SH-SY5Y (cell line): ENCODE measurements around the gene KRT4.

Experiments
- GATA2 ChIP-seq: IDR thresholded peaks from 2 replicates; pipeline ENCODE4 v1.6.1; 2011; ENCODE audit warnings: mild to moderate bottlenecking, low read depth, low read length
- GATA3 ChIP-seq: IDR thresholded peaks from 2 replicates; pipeline ENCODE4 v1.6.1; 2011; ENCODE audit warnings: low read depth, mild to moderate bottlenecking, low read length, moderate library complexity

Gene KRT4

DNA sequence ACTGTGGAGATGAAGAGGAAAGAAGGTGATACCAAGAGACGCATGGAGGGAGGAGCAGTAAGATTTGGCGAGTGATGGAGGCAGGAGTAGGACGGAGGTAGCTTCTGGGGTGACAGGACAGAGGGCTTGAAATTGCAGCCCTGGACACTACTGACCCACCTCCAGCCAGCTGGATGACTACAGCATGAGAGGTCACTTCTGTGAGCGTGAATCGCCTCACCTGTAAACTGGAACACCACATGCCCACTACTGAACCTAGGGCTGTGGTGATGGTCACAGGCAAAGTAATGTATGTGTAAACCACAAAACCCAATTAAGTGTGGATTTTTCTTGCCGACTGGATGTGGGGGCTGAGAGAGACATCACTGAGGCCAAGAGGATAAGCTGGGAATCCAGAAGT lies 6.6 kb upstream of the KRT4 start:
- TF ChIP-seq GATA3 (no peak), GATA2 (no peak)

DNA sequence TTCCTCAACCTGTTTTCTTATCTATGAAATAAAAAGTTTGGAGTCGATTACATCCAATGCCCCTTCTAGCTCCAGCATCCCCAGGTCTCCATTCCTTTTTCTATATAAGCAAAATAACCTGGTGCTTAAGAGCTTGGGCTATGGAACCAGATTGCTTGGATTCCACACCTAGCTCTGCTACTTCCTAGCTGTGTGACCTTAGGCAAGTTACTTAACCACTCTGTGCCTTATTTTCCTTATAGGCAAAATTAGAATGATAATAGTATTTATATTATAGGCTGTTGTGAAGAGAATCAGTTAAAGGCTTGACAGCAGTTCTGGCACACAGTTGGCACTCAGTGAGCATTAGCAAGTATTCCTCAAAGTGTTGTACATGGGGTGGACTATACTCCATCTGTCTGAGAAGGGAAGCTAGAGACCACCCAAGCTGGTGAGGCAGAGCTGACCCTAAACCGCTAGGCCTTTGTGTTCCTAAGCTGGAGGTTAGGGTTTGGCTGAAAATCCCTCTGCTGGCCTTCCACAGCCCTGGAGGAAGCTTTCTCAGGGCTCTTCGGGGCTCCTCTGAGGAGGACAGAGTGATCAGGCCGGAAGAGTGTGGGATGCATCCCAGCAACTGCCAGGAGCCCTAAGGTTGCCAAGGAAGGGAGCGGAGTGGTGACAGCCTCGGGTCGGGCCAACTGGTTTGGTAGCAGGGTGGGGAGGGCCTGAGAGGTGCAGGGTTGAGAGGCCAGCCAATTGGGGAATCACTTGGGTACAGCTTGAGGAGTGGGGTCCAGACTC lies 6.0 kb upstream of the KRT4 start:
- TF ChIP-seq GATA3, result no peak
- no peak for TF ChIP-seq GATA2

DNA sequence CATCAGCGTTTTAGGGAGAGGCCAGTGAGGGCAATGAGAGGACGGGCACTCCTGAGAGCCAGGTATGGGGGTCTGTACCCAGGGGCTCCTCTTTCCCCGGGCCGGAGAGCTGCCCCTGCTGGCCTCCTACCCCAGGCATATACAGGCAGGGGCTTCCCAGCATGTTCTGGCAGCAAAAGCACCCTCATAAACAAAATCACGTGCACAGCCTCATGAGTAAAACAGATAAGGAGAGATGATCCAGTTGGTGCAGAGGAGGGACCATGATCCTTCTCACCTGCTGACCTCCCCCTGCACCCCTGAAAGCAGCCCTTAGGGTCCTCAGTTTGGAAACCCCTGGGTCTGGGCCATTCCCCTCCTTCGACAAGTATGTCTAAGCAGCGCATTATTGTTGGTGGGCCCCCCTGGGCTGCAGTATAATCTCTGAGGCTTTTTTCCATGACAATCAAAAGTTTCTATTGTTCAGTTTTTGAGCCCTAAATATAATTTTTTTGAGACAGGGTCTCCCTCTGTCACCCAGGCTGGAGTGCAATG lies 5.0 kb upstream of the KRT4 start:
- TF ChIP-seq GATA3 (no peak), GATA2 (no peak)

DNA sequence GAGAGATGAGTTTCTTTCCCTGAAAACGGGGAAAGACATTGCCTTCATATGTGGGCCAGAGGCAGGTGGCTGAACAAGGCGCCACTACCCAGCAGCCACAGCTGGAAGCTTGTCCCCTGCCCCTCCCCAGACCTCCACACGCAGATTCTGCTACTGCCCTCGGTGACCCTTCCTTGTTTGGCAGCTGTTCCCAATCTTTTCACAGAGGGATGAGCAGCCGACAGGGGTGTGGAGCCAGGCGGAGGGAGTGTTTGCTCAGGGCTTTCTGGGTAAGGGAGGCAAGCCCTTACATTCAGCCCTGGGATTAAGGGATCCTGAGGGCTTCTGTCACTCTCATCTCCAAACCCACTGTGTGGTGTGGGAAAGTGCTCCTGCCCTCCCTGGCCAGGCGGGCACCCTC lies 4.5 kb upstream of the KRT4 start:
- TF ChIP-seq GATA3, result no peak
- no peak for TF ChIP-seq GATA2

DNA sequence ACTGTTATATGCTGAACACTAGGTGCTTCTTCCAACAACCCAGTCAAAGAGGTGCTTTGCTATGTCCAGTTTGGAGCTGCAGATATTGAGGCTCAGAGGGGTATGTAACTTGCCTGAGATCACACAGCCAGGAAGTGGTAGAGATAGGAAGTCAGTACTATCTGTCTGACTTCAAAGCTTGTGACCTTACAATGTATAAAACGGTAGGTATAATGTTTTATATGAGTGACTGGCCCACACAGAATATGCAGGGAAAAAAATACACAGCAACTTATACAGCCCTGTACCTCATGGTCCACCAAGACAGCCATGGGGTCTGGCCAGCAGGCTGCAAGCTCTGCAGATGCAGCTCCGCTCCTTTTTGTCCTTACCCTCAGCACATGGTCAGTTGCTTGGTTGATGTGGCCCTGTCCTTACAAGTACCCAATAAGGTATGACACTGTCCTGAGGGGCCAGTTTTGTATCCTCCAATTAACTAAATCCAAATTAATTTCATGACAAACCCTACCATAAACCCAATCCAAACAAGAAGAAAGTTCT lies 3.9 kb upstream of the KRT4 start:
- no peak for TF ChIP-seq GATA2
- TF ChIP-seq GATA3, result no peak

DNA sequence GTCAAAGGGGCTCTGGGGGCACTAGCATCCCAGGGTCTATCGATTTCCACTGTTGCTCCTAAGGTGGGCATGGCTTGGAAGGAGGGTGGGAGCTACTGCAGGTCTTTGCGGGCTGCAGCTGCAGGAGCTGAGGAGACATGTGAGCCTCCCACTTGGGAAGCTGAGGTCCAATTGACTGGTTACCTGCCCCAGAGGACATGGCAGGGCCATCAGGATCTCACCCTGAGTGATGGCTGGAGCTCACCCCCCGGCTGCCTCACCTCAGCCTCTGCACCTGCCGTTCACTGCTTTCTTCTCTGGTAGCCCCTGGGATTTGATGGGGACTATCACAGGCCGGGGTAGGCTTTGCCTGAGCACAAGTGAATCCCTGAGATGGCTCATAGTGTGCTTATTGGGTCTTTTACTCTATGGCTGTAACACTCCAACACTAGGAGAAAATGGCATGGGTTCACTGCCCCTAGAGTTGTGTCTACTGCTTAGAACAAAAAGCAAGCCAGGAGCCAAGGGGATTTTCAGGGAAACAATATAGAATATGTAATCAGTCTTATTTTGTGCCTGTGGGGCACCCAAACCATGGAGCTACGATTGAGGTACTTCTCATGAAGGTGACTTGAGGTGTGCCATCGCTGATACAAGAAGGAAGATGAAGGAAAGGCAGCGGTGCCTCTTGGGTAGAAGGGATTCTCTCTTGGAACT lies 3.2 kb upstream of the KRT4 start:
- TF ChIP-seq GATA3 (no peak), GATA2 (no peak)

DNA sequence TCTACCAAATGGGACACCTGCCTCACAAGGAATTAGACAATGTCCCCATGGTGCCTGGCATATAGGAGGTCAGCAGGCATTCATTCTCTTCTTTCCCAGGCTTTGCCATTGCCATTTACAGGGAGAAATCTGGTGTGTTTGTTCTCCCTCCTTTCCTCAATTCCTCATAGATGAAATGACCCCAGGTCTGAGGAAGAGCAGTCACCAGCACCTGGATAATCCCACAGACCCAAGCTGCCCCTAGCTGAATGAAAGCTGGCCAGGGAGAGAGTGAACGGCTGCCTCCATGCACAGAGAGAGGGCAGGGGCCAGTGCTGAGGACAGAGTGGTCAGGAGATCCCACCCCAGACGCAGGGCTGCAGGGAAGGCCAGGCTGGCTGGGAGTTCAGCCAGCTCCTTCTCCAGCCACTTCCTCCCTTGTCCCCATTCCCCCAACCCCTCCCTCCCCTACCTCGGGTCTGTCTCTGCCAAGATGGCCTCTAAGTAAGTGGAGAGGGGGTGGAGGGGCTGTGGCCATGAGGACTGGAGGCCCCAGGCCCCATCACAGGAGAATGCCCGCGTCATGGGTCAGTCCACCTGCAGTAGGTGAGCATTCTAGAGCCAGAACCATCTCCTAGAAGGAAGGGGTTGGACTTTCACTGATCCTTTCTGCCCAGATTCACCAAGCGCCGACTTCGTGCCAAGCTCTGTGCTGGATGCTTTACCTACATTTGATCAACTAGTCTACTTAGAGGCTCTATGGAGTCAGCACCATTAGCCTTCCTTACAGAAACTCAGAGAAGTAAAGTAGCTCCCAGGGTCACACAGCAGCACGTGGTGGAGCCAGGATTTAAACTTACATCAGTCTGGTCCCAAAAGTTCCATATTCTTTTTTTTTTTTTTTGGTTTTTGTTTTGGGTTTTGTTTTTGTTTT lies 2.0 kb upstream of the KRT4 start:
- TF ChIP-seq GATA2, result no peak
- no peak for TF ChIP-seq GATA3

DNA sequence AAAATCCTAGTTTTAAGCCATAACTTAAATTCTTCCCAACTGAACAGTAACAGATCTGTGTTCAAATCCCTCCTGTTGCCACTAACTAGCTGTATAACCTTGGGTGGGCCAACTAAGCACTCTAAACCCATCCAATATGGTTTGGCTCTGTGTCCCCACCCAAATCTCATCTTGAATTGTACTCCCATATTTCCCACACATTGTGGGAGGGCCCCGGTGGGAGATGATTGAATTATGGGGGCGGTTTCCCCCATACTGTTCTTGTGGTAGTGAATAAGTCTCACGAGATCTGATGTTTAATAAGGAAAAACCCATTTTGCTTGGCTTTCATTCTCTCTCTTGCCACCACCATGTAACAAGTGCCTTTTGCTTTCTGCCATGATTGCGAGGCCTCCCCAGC lies 1.2 kb upstream of the KRT4 start:
- TF ChIP-seq GATA2 (no peak), GATA3 (no peak)

DNA sequence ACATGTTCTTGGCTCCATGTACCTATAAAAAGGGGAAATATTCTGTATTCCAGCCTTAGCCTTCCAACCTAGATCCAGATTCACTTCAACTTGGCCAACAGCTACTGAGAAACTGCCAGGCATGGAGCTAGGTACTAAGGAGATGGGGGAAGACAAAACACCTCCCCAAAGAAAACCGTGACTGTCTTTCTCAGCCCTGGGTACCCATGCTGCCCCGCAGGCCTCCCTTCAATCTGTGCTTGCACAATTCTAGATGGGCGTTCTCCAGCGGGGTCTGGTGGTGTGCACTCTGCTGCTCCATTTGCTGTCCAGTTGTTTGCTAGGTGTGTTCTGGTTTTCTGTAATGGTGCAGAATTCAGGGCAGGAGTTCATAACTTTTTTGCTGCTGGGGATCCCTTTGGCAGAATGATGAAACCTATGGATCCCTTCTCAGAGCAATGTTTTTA lies 817 bp upstream of the KRT4 start:
- no peak for TF ChIP-seq GATA2
- TF ChIP-seq GATA3, result no peak

DNA sequence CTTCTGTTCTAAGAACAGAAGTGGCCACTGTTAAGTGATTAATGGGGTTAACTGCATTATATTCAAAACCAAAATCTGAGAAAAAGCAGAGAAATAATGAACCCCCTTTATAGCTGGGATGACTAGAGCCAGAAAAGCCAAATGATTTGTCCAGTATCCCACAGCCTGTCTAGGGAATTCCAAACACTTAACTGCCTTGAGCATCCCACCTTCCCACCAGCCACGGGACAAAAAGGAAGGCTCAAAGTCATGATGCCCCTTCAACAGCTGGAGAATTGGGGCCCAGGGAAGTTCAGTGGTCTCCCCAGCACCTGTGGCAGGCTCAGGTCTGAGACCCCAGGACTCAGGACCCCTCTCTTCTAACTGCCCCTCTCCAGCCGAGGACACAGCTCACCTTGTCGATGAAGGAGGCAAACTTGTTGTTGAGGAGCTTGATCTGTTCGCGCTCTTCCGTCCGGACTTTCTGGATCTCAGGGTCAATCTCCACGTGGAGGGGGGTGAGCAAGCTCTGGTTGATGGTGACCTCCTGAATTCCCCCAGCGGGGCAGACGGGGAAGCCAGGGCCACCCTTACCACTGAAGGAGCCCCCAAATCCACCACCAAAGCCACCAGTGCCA lies 605 bp downstream of the KRT4 start:
- no peak for TF ChIP-seq GATA2
- TF ChIP-seq GATA3, result no peak

DNA sequence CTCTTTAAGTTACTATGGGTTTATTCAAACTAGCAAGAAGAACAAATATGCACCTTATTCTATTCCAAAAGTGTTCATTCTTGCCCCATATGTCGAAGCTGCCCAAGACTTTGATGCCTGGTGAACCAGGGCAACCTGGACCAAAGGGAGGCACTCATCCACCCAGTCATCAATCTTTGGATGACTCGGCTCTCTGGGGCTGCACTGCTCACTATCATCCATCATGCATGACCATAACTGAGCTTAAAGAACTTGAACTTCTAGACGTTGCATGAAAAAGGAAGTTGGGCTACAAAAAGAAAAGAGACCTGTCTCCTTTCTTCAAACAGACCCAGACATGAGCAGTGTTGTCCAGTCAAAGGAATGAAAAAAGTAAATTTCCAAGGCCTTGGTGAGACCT lies 1.2 kb downstream of the KRT4 start:
- TF ChIP-seq GATA2 (no peak), GATA3 (no peak)

DNA sequence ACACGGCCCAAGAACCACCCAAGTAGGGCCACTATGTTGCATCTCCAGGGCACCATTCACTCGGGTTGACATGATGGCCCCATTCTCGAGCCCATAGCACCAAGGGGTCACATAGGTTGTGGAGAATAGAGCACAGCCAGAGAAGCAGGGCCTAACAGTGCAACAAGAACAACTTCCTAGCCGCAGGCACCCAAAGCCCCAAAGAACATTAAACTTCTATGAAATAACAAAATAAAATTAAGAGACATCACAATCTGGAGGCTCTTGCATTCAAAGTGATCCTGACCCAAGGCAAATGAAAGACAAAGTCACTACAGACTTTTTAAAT lies 1.9 kb downstream of the KRT4 start:
- TF ChIP-seq GATA2 (no peak), GATA3 (no peak)
